Neural cell (in vitro differentiated cells): ENCODE results near the gene SMAD2.

Experiments used
- CTCF ChIP-seq: fragments of 450-650 bp; IDR thresholded peaks from 2 replicates; pipeline ENCODE4 v1.5.1; 2014; ENCODE audit warnings: antibody characterized with exemption, mild to moderate bottlenecking, moderate library complexity; ENCODE audit not compliant: poor library complexity, severe bottlenecking
- EP300 ChIP-seq: fragments of 450-650 bp; conservative IDR thresholded peaks from 2 replicates; pipeline ENCODE4 v1.6.1; 2014; ENCODE audit warnings: antibody characterized with exemption, mild to moderate bottlenecking, moderate library complexity; ENCODE audit not compliant: poor library complexity, severe bottlenecking
- EZH2 ChIP-seq: fragments of 200-600, 300-800 bp; shearing (Covaris generic), sonication (generic); IDR thresholded peaks from 2 replicates; pipeline ENCODE4 v1.6.1; 2014; ENCODE audit warnings: antibody characterized with exemption, low read length, borderline replicate concordance, mild to moderate bottlenecking; ENCODE audit not compliant: insufficient read depth, poor library complexity, severe bottlenecking
- POLR2AphosphoS5 ChIP-seq: IDR thresholded peaks from 2 replicates; pipeline ENCODE4 v1.6.1; 2012
- REST ChIP-seq: IDR thresholded peaks from 2 replicates; pipeline ENCODE4 v1.6.1; 2012; ENCODE audit warnings: borderline replicate concordance
- SMC3 ChIP-seq: fragments of 450-650 bp; conservative IDR thresholded peaks from 2 replicates; pipeline ENCODE4 v1.6.1; 2014; ENCODE audit warnings: antibody characterized with exemption, mild to moderate bottlenecking, moderate library complexity; ENCODE audit not compliant: poor library complexity

- no peak for TF ChIP-seq CTCF
- TF ChIP-seq SMC3: no peak
- no peak for TF ChIP-seq EP300
- no peak for TF ChIP-seq EZH2
- TF ChIP-seq POLR2AphosphoS5: no peak
- TF ChIP-seq REST: no peak
These were observed 37.7 kb upstream of the SMAD2 start for GRCh38 chr18:47968006-47968676.
